K562 (cell line): ENCODE data around the gene FSCN2. TPM values are rescaled to one million over a fixed set of nuclear protein-coding genes. Genes with fewer than 3 reads are reported as not detected.

Experiments
- ATAC-seq: fragments of 200-7000 bp; cut with Tn5 transposase; 3 replicates; pipeline ENCODE4 v1.9.1; 2020; ENCODE audit warnings: moderate library complexity
- BruUV-seq: library from RNA; stranded (reverse); fragments of 400-500 nt; replicated peaks from 2 replicates; lab custom pipeline; 2021; lab: Mats Ljungman, UMichigan
- CTCF ChIA-PET: fragments of 300-600 bp; formaldehyde crosslinking; extraction: SDS; loops from one replicate; lab custom pipeline; 2021; ENCODE audit warnings: low intra/inter-chr PET ratio; lab: Yijun Ruan, JAX
- POLR2A ChIA-PET: fragments of 300-600, 350-650 bp; sonication (Branson Sonifier 250); formaldehyde crosslinking; extraction: SDS; loops from one replicate; lab custom pipeline; 2021; ENCODE audit warnings: antibody characterized with exemption, inconsistent platforms; lab: Yijun Ruan, JAX
- DNase-seq, 4 experiments: peaks; one replicate each; pipeline versions ENCODE4 v3.0.0 to v3.0.0-alpha.2; 2011 to 2018; ENCODE audit warnings: low spot score in 3 of 4, mixed read lengths in 3 of 4; ENCODE audit errors: extremely low read depth in 1 of 4
- FAIRE-seq: peaks from 2 replicates; lab custom pipeline; 2011; peaks lifted over from hg19 to GRCh38; lab: Jason Lieb, UNC
- H2AFZ ChIP-seq: 2 replicates; pipeline ENCODE4 v1.6.0; 2011; ENCODE audit warnings: low read depth, low read length, control low read depth, inconsistent platforms
- H3K27ac ChIP-seq: fragments of 200-600 bp; 3 replicates; pipeline ENCODE4 v1.8.0; 2011; ENCODE audit warnings: low read depth, mild to moderate bottlenecking, control low read depth, inconsistent platforms, low read length, moderate library complexity, mixed read lengths; ENCODE audit errors: extremely low read depth
- H3K27me3 ChIP-seq, 2 experiments: fragments of 300-600 bp in 1 of 2; 2 replicates in 1 of 2; 3 replicates in 1 of 2; pipeline versions ENCODE4 v1.6.0 to v1.8.0; 2011; ENCODE audit warnings: inconsistent platforms in 2 of 2, low read length in 2 of 2, mild to moderate bottlenecking in 1 of 2, mixed read lengths in 1 of 2, moderate library complexity in 1 of 2; ENCODE audit not compliant: control insufficient read depth in 2 of 2, insufficient read depth in 2 of 2
- H3K36me3 ChIP-seq: fragments of 300-600 bp; 3 replicates; pipeline ENCODE4 v1.8.0; 2011; ENCODE audit warnings: mild to moderate bottlenecking, low read length, inconsistent platforms; ENCODE audit not compliant: control insufficient read depth, insufficient read depth
- H3K4me1 ChIP-seq, 2 experiments: fragments of 200-600 bp in 1 of 2; replicated peaks in 1 of 2; 2 replicates in 1 of 2; 3 replicates in 1 of 2; pipeline versions ENCODE4 v1.5.1 to v1.8.0; 2011; ENCODE audit warnings: inconsistent platforms in 2 of 2, low read length in 2 of 2, mild to moderate bottlenecking in 1 of 2, mixed read lengths in 1 of 2, moderate library complexity in 1 of 2; ENCODE audit not compliant: control insufficient read depth in 2 of 2, insufficient read depth in 2 of 2
- H3K4me2 ChIP-seq: 2 replicates; pipeline ENCODE4 v1.6.1; 2011; ENCODE audit warnings: low read length, control low read depth, inconsistent platforms, mixed read lengths; ENCODE audit not compliant: insufficient read depth
- H3K4me3 ChIP-seq: fragments of 200-600 bp; sonication (generic), shearing (Covaris generic); 2 replicates; pipeline ENCODE4 v1.5.1; 2016; ENCODE audit warnings: control low read depth, inconsistent platforms
- H3K79me2 ChIP-seq: fragments of 200-600 bp; 3 replicates; pipeline ENCODE4 v1.8.0; 2011; ENCODE audit warnings: low read length, inconsistent platforms; ENCODE audit not compliant: control insufficient read depth, insufficient read depth
- H3K9ac ChIP-seq, 2 experiments: 2 replicates each; pipeline versions ENCODE4 v1.6.0 to v1.6.1; 2011; ENCODE audit warnings: low read depth in 2 of 2, low read length in 2 of 2, control low read depth in 1 of 2, inconsistent platforms in 1 of 2, mild to moderate bottlenecking in 1 of 2, mixed read lengths in 1 of 2; ENCODE audit not compliant: insufficient read depth in 1 of 2
- H3K9me1 ChIP-seq: one replicate; pipeline ENCODE4 v1.6.0; 2011; ENCODE audit warnings: inconsistent platforms, mild to moderate bottlenecking, low read length, moderate library complexity; ENCODE audit not compliant: control insufficient read depth, insufficient read depth
- H3K9me3 ChIP-seq: replicated peaks from 2 replicates; pipeline ENCODE4 v1.5.1; 2011; ENCODE audit warnings: low read depth, low read length, inconsistent platforms; ENCODE audit not compliant: control insufficient read depth, insufficient read depth
- H4K20me1 ChIP-seq: replicated peaks from 2 replicates; pipeline ENCODE4 v1.6.1; 2011; ENCODE audit warnings: low read length, inconsistent platforms, mixed read lengths; ENCODE audit not compliant: control insufficient read depth, insufficient read depth
- ADNP ChIP-seq: fragments of 200-800 bp; sonication (Bioruptor generic); IDR thresholded peaks from 2 replicates; pipeline ENCODE4 v1.6.1; 2016; ENCODE audit warnings: missing genetic modification characterization, missing compliant biosample characterization
- CREM ChIP-seq: IDR thresholded peaks from 2 replicates; pipeline ENCODE4 v1.6.1; 2014; ENCODE audit warnings: antibody characterized with exemption, low read depth
- CXXC5 ChIP-seq: fragments of 250-450 bp; sonication (Bioruptor Pico); IDR thresholded peaks from 2 replicates; pipeline ENCODE4 v1.8.0; 2022; ENCODE audit warnings: inconsistent platforms, mild to moderate bottlenecking, moderate library complexity
- DNMT1 ChIP-seq: fragments of 450-650 bp; IDR thresholded peaks from 2 replicates; pipeline ENCODE4 v1.6.1; 2016; ENCODE audit warnings: antibody characterized with exemption, mild to moderate bottlenecking
- FOXK2 ChIP-seq, 2 experiments: fragments of 450-650 bp; IDR thresholded peaks in 1 of 2; conservative IDR thresholded peaks in 1 of 2; 2 replicates each; pipeline ENCODE4 v1.6.1; 2016; ENCODE audit warnings: low read depth in 2 of 2, mild to moderate bottlenecking in 1 of 2
- FOXM1 ChIP-seq, 2 experiments: fragments of 450-650 bp in 1 of 2; sonication (generic) in 1 of 2; formaldehyde crosslinking in 1 of 2; IDR thresholded peaks; 2 replicates each; pipeline versions ENCODE4 v1.6.1 to v1.9.0; 2017 to 2022; ENCODE audit warnings: low read depth in 2 of 2, mild to moderate bottlenecking in 2 of 2, missing genetic modification reagents in 1 of 2, moderate library complexity in 1 of 2
- ILK ChIP-seq: fragments of 450-650 bp; IDR thresholded peaks from 2 replicates; pipeline ENCODE4 v1.6.1; 2016; ENCODE audit warnings: missing genetic modification characterization, low read depth, mild to moderate bottlenecking, missing compliant biosample characterization, moderate library complexity, borderline replicate concordance
- RUNX1 ChIP-seq: sonication (generic); IDR thresholded peaks from 2 replicates; pipeline ENCODE4 v1.6.1; 2016; ENCODE audit warnings: antibody characterized with exemption, low read depth
- SRSF1 ChIP-seq: fragments of 200-400 bp; formaldehyde crosslinking; IDR thresholded peaks from 2 replicates; pipeline ENCODE4 v1.6.1; 2017; ENCODE audit warnings: mild to moderate bottlenecking, low read depth, low read length, moderate library complexity
- XRCC4 ChIP-seq: IDR thresholded peaks from one replicate; pipeline ENCODE4 v1.6.1; 2011; ENCODE audit not compliant: insufficient read depth, insufficient read length; ENCODE audit errors: extremely low read depth
- ZC3H4 ChIP-seq: sonication (generic); formaldehyde crosslinking; IDR thresholded peaks from 2 replicates; pipeline ENCODE4 v1.9.0; 2021; ENCODE audit warnings: missing genetic modification reagents, borderline replicate concordance
- ZFP30 ChIP-seq: fragments of 250-450 bp; sonication (Bioruptor Pico); IDR thresholded peaks from 2 replicates; pipeline ENCODE4 v1.8.0; 2022; ENCODE audit warnings: moderate library complexity, mild to moderate bottlenecking, inconsistent platforms, borderline replicate concordance
- ZNF263 ChIP-seq: sonication (generic); formaldehyde crosslinking; IDR thresholded peaks from 2 replicates; pipeline ENCODE4 v1.8.0; 2022; ENCODE audit warnings: mild to moderate bottlenecking, missing genetic modification reagents, borderline replicate concordance
- WGBS: fragments of 100-300 bp; shearing (Covaris generic); methylation state at CpG from one replicate; pipeline ENCODE4 v1.1.6; 2016; ENCODE audit warnings: low coverage, mixed read lengths; ENCODE audit not compliant: insufficient coverage; ENCODE audit errors: missing lambda C conversion rate; 5-methylcytosine and 5-hydroxymethylcytosine counted together
- in situ Hi-C: fragments of 300-500 bp; cut with MboI; formaldehyde crosslinking; loops from 4 replicates; pipeline ENCODE4 v1.15.0; 2018; ENCODE audit warnings: inconsistent platforms, mixed read lengths
- intact Hi-C: fragments of 100-400 bp; cut with micrococcal nuclease; formaldehyde crosslinking; loops from 2 replicates; pipeline ENCODE4 v1.14.2; 2022
- polyA plus RNA-seq, 8 experiments: library from polyadenylated mRNA; depleted of rRNA in 4 of 8; stranded (reverse) in 5 of 8; unstranded in 3 of 8; fragments of >200 nt; fragmentation: Nextera tagmentation in 2 of 8; fragmentation: Illumina TruSeq in 1 of 8; extraction: Ambion mirVana in 2 of 8; extraction: Trizol in 1 of 8; gene quantifications; 2 replicates each; pipeline versions ENCODE4 v1.2.1 to v1.2.3, GENCODE V29; 2011 to 2014; ENCODE audit warnings: inconsistent platforms in 1 of 8, missing spikeins in 1 of 8
- total RNA-seq, 7 experiments: library from RNA; depleted of rRNA in 6 of 7; stranded (reverse); fragments of >200 nt in 6 of 7; fragmentation: Illumina TruSeq in 2 of 7; extraction: Trizol in 2 of 7; gene quantifications; 2 replicates each; pipeline versions ENCODE4 v1.2.1 to v1.2.3, GENCODE V29; 2011 to 2021; ENCODE audit warnings: low replicate concordance in 1 of 7
- TF ChIP-seq, protein P1 (sequence below), 3 experiments: IDR thresholded peaks in 2 of 3; conservative IDR thresholded peaks in 1 of 3; 2 replicates each; pipeline ENCODE4 v1.5.1; 2011 to 2012; ENCODE audit warnings: low read length in 3 of 3, mild to moderate bottlenecking in 3 of 3, control low read depth in 2 of 3, improper control_type of control experiment in 1 of 3, inconsistent platforms in 1 of 3, low read depth in 1 of 3, mixed read lengths in 1 of 3, moderate library complexity in 1 of 3; ENCODE audit not compliant: insufficient read depth in 2 of 3
- TF ChIP-seq, protein P2 (sequence below): sonication (generic); formaldehyde crosslinking; IDR thresholded peaks from 2 replicates; pipeline ENCODE4 v1.8.0; 2023; ENCODE audit warnings: mild to moderate bottlenecking, missing genetic modification reagents
- TF ChIP-seq, protein P3 (sequence below): fragments of 250-450 bp; sonication (Bioruptor Pico); IDR thresholded peaks from 2 replicates; pipeline ENCODE4 v1.5.1; 2021; ENCODE audit warnings: mild to moderate bottlenecking

The FSCN2 gene
- total and polyA plus RNA-seq, 9 of the 15 experiments (the other 6 are each of a cell fraction or from before 2014, with no cell fraction given), result 0.08 TPM; not detected in 8

DNA sequence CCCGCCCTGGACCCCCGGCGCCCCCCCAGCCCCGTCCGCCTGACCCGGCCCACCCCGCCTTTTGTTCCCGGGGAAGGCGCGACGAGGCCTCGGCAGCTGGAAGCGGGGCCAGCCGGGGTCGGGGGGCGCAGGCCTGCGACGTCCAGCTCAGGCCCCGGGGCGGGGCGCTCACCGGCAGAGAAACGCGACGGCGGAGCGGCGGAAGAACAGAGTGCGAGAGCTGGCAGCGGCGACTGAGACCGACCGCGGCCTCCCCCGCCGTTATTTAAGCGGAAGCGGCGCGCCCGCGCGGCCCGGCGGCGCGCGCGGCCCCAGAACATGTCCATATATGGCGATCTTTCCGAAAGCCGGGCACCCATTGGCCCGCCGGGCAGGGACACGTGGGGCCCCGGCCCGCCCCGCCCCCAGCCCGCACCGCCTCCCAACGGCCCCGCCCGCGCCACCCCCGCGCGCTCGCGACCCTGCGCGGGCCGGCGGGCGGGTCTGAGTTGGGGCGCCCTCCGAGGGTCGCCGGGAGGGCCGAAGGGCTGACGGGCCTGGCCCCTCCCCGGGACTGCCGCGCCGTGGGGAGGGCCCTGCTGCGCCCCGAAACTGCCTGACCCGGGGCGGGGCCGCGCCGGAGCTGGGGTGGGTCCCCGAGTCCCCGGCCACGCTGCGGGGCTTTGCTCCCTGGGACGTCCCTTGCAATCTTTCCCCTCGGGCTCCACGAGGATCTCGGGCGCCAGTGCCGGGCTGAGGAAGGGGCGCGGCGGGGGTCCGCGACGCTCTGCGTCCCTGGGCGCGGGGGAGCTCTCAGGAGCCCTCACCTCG is 15.4 kb upstream of the FSCN2 start, which contains the start of gene ACTG1:
Gene ACTG1 (minus strand): TSS at position 238 of the 810 bp plus-strand sequence. CDS start 445 bp downstream, outside the sequence.
- FAIRE-seq (no peak), ATAC-seq (peak; percentile 75), DNase-seq (peak; percentile 93 to 97 (median 96))
- peak within 1 kb of the TSS; percentile 58 for H2AFZ ChIP-seq
- ChIA-PET POLR2A (interaction anchor here (0.5 to 6.4 kb wide), 27 partner anchors 10 to 594 kb away, joined by 3 to 132 read pairs (median 4); partner anchors contain the start of genes CEP131, FAAP100, MRPL12 and SLC38A10), CTCF (interaction anchor here (0.6 to 0.7 kb wide), 2 partner anchors 29 to 218 kb away, joined by 3 read pairs; partner anchors contain the start of gene SLC38A10)
- peak within 1 kb of the TSS; percentile 96 for H3K27ac ChIP-seq
- BruUV-seq, result no TSS peak
- intact Hi-C loops, result no loop called here
- H3K4me1 ChIP-seq, result peaks cover 35 to 66% of the 10 kb centered on the region in 2 experiments; a peak in 4 of 5 replicates
- 0 out of 2 replicates have a peak, but pooled peaks cover 1% of the 10 kb centered on the region for H3K9me3 ChIP-seq
- peaks cover 9% of the 10 kb centered on the region for H3K9me1 ChIP-seq
- peak within 1 kb of the TSS; percentile 94 for H3K4me2 ChIP-seq
- H3K4me3 ChIP-seq, result peak within 1 kb of the TSS; percentile 86
- WGBS, result 2% methylated on average over 21 of the region's 111 CpGs
- in situ Hi-C loops, result no loop called here
- peaks cover 38% of the 10 kb centered on the region for H4K20me1 ChIP-seq
- peaks cover 37% of the 10 kb centered on the region for H3K36me3 ChIP-seq
- H3K79me2 ChIP-seq, result peaks cover 37% of the 10 kb centered on the region
- no peaks in the 10 kb centered on the region for H3K27me3 ChIP-seq
- peak within 1 kb of the TSS; percentile 98 to 100 for H3K9ac ChIP-seq
- TF ChIP-seq ZNF263 (CRISPR knock-in tag), result no peak
- peak; percentile 79 for TF ChIP-seq CXXC5 (CRISPR knock-in tag)
- TF ChIP-seq SRSF1, result no peak
- TF ChIP-seq, protein P1, sequence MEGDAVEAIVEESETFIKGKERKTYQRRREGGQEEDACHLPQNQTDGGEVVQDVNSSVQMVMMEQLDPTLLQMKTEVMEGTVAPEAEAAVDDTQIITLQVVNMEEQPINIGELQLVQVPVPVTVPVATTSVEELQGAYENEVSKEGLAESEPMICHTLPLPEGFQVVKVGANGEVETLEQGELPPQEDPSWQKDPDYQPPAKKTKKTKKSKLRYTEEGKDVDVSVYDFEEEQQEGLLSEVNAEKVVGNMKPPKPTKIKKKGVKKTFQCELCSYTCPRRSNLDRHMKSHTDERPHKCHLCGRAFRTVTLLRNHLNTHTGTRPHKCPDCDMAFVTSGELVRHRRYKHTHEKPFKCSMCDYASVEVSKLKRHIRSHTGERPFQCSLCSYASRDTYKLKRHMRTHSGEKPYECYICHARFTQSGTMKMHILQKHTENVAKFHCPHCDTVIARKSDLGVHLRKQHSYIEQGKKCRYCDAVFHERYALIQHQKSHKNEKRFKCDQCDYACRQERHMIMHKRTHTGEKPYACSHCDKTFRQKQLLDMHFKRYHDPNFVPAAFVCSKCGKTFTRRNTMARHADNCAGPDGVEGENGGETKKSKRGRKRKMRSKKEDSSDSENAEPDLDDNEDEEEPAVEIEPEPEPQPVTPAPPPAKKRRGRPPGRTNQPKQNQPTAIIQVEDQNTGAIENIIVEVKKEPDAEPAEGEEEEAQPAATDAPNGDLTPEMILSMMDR (IDR thresholded peaks at IDR 0.05 in 2 of 3, conservative IDR thresholded peaks at IDR 0.05 in 1 of 3; ENCODE audit: insufficient read depth in 2 of 3, low read depth in 1 of 3, low read length in 3 of 3), result no peak
- no peak for TF ChIP-seq DNMT1
- TF ChIP-seq, protein P2, sequence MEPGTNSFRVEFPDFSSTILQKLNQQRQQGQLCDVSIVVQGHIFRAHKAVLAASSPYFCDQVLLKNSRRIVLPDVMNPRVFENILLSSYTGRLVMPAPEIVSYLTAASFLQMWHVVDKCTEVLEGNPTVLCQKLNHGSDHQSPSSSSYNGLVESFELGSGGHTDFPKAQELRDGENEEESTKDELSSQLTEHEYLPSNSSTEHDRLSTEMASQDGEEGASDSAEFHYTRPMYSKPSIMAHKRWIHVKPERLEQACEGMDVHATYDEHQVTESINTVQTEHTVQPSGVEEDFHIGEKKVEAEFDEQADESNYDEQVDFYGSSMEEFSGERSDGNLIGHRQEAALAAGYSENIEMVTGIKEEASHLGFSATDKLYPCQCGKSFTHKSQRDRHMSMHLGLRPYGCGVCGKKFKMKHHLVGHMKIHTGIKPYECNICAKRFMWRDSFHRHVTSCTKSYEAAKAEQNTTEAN, result no peak
- TF ChIP-seq FOXM1 (IDR thresholded peaks at IDR 0.05; ENCODE audit: low read depth), result no peak
- no peak for TF ChIP-seq FOXM1 (CRISPR knock-in tag; IDR thresholded peaks at IDR 0.05; ENCODE audit: low read depth)
- no peak for TF ChIP-seq RUNX1
- no peak for TF ChIP-seq FOXK2 (conservative IDR thresholded peaks at IDR 0.05 in 1 of 2, IDR thresholded peaks at IDR 0.05 in 1 of 2; ENCODE audit: low read depth in 2 of 2)
- TF ChIP-seq XRCC4, result no peak
- TF ChIP-seq ADNP, result no peak
- no peak for TF ChIP-seq ILK (tag)
- TF ChIP-seq ZC3H4, result no peak
- TF ChIP-seq, protein P3, sequence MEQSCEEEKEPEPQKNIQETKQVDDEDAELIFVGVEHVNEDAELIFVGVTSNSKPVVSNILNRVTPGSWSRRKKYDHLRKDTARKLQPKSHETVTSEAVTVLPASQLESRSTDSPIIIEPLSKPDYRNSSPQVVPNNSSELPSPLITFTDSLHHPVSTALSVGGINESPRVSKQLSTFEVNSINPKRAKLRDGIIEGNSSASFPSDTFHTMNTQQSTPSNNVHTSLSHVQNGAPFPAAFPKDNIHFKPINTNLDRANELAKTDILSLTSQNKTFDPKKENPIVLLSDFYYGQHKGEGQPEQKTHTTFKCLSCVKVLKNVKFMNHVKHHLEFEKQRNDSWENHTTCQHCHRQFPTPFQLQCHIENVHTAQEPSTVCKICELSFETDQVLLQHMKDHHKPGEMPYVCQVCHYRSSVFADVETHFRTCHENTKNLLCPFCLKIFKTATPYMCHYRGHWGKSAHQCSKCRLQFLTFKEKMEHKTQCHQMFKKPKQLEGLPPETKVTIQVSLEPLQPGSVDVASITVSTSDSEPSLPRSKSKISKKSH, result no peak
- TF ChIP-seq CREM, result peak; percentile 48
- no peak for TF ChIP-seq ZFP30 (CRISPR knock-in tag)
